ENCODE results near the gene SYTL3.
A peak's percentile ranks its signal among the peaks of the same experiment; 100 is the strongest.

SYTL3 gene

GRCh38 chr6:158762787-158763433 is 113.1 kb downstream of the SYTL3 start:
- in situ Hi-C loops (cut with MboI; ENCODE audit: low pct_unique_long_range_greater_than_20kb, low sequenced_read_pairs), result no loop called here
- peak; percentile 13 for DNase-seq

DNA sequence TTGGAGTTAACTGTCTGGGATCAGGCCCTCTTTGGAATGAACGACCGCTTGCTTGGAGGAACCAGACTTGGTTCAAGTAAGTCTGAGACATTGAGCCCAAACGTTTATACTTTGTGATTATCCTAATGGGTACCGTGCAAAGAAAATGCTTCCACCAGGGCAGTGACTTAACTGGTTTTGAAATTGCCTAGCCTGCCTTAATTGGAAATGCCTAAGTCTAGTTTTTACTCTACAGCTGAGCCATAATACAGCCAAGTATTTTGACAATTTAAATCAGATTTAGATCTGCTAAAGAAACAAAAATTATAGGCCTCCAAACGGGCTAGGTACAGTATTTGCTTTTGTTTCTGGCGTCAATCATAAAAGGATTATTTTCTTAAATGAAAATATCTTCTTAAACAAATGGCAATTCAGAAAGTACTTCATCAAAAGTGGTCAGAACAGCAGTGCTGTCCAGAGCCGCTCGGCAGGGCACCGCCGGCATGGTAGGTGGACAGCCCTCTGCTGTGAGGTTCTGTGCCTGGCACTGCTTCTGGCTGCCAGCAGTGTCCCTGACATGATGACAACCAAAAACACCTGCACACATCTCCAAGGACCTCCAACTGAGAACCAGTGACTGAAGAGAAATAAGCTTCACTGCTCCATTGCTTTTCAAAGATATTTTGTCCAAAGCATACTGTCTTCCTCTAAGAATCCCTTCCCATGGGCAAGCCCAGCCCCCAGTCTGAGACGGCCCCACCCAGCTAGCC is 113.8 kb downstream of the SYTL3 start:
- in situ Hi-C loops (cut with MboI; ENCODE audit: low pct_unique_long_range_greater_than_20kb, low sequenced_read_pairs), result no loop called here
- no peak for DNase-seq

DNA sequence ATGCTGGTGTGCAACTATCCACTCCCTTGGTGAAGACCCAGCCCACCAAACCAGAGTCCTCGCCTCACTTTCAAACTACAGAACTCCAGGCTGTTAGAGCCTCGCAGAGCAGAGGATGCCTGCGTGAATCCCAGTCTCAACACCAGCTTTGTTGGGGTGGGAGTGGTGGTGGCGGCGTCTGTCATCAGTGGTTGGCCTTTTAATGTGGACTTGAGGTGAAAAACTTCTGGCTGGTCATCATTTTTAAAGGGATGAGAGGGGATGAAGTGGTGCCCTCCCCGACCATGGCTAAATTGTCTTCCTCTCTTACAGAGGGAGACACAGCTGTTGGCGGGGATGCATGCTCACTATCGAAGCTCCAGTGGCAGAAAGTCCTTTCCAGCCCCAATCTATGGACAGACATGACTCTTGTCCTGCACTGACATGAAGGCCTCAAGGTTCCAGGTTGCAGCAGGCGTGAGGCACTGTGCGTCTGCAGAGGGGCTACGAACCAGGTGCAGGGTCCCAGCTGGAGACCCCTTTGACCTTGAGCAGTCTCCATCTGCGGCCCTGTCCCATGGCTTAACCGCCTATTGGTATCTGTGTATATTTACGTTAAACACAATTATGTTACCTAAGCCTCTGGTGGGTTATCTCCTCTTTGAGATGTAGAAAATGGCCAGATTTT is 114.5 kb downstream of the SYTL3 start:
- no peak for DNase-seq
- in situ Hi-C loops (cut with MboI; ENCODE audit: low pct_unique_long_range_greater_than_20kb, low sequenced_read_pairs), result no loop called here

GRCh38 chr6:158764926-158765325 is 115.1 kb downstream of the SYTL3 start:
- DNase-seq, result no peak
- in situ Hi-C loops (cut with MboI; ENCODE audit: low pct_unique_long_range_greater_than_20kb, low sequenced_read_pairs), result no loop called here

- in situ Hi-C loops (cut with MboI; ENCODE audit: low pct_unique_long_range_greater_than_20kb, low sequenced_read_pairs), result no loop called here
- no peak for DNase-seq
Observed at GRCh38 chr6:158765499-158766068, 115.7 kb downstream of the SYTL3 start.

DNA sequence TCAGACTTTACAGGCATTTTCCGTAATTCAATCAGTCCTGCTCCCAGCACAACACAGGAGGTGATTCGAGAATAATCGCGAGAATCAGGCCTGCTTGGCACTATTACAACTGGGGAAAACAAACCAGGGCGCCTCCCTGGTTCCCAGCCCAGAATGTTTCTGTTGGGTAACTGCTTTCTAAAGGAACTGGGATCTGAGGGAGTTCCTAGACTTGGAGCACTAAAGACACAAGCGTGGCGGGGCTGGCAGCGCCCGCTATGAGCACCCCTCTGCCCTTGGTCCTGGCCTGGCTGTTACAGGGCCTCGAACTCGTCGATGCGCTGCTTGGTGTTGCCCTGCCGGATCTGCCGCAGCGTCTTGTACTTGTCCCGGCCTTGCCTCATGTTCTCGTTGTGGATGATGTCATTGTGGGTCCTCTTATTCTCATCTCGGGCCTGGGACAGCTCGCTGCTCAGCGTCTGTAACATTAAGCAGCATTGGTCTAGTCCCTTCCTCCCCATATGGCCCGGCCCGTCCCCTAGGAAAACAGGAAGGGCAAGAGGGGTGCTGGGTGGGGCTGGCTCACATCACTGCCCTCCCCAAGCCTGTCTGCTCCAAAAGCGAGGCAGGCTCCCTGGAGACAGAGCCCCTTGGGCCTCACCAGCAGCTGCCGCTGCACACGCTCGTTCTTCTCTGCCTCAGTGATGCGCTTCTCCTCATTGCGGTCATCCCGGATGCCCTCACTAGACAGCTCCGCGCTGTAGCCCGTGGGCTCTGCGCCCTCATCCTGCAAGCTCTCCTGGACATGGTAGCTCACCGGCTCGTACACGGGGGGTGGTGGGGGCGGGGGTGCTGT is 117.0 kb downstream of the SYTL3 start:
- in situ Hi-C loops (cut with MboI; ENCODE audit: low pct_unique_long_range_greater_than_20kb, low sequenced_read_pairs), result no loop called here
- DNase-seq, result no peak

DNA sequence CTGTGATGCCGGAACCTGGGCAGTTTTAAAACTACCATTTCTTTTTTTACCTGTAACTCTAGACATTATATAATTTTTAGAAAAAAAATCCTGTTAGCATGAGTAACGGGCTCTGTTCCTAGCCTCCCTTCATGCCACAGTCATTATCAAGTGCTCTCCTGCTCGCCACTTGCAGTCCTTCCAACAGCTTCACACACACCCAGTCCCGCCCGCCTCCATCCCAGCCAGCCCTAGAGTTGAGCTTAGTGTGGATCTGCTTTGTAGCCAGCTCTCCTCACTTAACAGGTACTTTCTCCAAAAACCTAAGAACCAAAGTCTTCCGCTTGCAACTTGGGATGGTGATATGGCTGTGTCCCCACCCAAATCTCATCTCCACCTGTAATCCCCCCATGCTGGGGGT is 117.9 kb downstream of the SYTL3 start:
- no peak for DNase-seq

DNA sequence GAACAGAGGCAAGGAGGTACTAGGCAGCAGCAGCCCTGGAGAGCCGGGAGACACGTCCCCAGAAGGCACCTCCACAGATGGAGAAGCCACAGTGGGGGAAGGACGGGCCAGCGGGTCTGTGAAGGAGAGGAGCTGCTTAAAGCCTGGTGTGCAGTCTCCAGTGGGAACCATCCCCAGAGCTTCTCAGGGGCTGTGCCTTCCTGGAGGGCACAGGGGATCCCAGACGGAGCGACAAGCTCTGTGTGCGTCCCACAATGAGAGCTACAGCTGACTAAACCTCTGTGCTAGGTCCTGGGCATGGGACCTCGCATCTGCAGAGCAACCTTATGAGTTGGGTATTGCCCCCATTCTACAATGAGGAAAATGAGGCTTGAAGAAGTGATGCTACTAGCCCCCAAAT is 118.6 kb downstream of the SYTL3 start:
- no peak for DNase-seq
- in situ Hi-C loops (cut with MboI; ENCODE audit: low pct_unique_long_range_greater_than_20kb, low sequenced_read_pairs), result no loop called here

More for the DNA sequence above, 117.9 kb downstream of the SYTL3 start:
- in situ Hi-C loops (cut with MboI; ENCODE audit: low pct_unique_long_range_greater_than_20kb, low sequenced_read_pairs), result no loop called here

DNA sequence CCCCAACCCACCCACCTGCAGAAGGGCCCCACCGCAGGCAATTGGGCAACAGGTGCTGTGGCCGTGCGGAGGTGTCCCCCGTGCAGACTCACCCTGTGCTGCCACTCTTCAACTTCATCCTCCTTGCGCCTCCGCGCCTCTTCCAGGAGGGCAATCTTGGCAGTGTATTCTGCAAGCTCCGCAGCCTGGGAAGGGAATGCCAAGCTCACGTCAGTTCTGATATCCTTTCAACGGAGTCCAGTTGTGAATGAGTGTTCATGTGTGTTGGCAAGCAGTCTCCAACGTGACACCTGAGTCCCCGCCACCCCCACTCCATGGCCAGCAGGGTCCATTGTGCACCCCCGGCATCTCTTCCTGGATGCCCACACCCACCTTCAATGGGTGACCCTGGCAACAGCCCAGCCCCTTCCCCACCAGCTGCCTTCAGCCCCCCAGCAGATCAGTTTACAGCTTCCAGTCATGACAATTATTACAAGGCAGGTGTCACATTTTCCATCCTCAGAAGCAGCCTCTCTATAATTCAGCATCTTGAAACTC is 119.4 kb downstream of the SYTL3 start:
- in situ Hi-C loops (cut with MboI; ENCODE audit: low pct_unique_long_range_greater_than_20kb, low sequenced_read_pairs), result no loop called here
- no peak for DNase-seq

DNA sequence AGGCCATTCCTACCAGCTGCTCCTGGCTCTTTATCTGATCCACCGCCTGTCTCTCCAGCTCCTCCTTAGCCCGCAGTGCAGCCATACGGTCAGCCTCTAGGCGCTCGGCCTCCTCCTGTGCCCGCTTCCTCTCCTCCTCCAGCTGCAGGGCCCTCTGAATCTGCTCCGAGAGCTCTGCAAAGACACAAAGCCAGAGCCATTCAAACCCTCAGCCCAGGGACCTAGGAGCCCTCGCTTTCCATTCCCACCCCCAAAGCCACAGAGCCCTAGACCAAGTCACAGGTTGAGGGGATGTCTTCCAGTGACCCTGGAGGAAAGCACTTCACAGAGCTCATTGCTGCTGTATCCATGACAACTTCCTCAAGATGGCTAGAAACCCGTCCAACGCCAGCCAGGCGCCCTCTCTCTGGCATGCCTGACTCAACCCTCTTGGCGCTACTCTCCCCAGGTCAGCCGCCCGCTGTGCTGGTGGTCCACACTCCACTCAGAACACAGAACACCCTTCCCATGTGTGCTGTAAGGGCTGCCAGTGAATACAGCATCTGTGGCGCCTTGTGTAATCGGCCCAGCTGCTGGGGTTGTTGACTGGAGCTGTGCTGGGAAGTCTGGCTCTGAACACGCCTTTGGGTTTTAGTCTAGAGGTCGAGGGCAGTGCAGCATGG is 120.0 kb downstream of the SYTL3 start:
- in situ Hi-C loops (cut with MboI; ENCODE audit: low pct_unique_long_range_greater_than_20kb, low sequenced_read_pairs), result no loop called here

GRCh38 chr6:158770533-158771330 is 120.9 kb downstream of the SYTL3 start:
- DNase-seq, result no peak

More for the DNA sequence above, 120.0 kb downstream of the SYTL3 start:
- DNase-seq, result no peak

DNA sequence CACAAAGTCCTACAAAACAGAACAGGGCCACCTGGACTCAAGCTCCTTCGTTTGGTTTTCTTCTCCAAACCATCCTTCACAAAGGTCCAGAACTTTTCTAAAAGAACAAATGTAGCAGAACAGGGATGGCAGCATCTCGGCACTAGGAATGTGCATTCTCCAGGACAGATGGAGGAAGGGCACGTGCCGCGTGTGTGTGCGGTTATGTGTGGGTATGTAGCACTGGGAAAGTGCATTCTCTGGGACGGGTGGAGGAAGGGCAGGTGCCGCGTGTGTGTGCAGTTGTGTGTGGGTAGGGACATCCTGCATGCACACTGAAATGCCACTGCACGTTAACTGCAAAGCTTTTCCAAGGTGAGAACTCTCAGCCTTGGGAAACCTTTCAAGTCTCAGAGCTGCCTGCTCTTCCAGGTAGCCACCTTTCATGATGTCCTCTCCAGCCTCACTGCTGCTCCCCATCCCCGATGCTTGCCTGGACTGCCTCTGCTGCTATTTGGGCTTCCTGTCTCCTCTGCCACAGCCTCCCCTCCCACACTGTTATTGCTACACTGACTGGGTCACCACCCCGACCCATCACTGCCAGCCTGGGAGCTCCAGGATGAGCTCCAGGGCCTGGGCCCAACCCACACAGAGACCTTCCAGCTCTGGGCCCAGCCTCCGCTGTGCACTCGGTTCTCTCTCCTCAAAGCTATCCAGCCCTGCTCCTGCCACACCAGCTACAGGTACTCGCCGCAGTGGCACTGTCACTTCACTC is 121.7 kb downstream of the SYTL3 start:
- DNase-seq, result no peak
- in situ Hi-C loops (cut with MboI; ENCODE audit: low pct_unique_long_range_greater_than_20kb, low sequenced_read_pairs), result no loop called here

More at GRCh38 chr6:158770533-158771330, 120.9 kb downstream of the SYTL3 start:
- in situ Hi-C loops (cut with MboI; ENCODE audit: low pct_unique_long_range_greater_than_20kb, low sequenced_read_pairs), result no loop called here

GRCh38 chr6:158772172-158772571 is 122.3 kb downstream of the SYTL3 start:
- DNase-seq, result no peak
- in situ Hi-C loops (cut with MboI; ENCODE audit: low pct_unique_long_range_greater_than_20kb, low sequenced_read_pairs), result no loop called here

DNA sequence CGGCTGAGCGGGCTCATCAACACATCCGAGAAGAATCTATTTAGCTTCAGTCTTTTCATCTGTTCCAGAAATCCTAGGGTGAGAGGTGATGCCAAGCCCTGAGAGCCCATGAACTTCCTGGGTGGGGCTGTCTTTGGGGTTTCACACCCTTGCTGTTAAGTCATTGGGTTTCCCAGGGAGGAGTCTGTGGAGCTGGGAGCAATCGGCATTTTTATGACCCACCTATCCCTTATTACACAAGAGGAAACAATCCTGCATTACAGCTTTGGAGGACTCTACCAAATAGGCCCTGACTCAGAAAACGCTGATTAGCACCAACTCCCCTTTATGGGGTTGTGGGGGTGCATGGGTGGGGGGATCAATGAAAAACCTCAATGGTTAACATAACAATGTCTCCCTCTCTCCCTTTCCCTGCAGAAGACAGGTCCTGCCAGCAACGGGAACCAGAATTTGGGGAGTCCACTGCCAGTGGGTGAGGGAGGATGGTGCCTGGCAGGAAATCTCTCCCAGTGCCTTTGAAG is 123.1 kb downstream of the SYTL3 start:
- in situ Hi-C loops (cut with MboI; ENCODE audit: low pct_unique_long_range_greater_than_20kb, low sequenced_read_pairs), result no loop called here
- no peak for DNase-seq

GRCh38 chr6:158773581-158774449 is 124.0 kb downstream of the SYTL3 start:
- in situ Hi-C loops (cut with MboI; ENCODE audit: low pct_unique_long_range_greater_than_20kb, low sequenced_read_pairs), result no loop called here
- DNase-seq, result no peak

All from KBM-7 (cell line).